ENCODE data around the gene ASTN2.

Gene ASTN2

GRCh38 chr9:116430849-116431248 lies 984.0 kb downstream of the ASTN2 start:
- DNase-seq, result no peak

DNA sequence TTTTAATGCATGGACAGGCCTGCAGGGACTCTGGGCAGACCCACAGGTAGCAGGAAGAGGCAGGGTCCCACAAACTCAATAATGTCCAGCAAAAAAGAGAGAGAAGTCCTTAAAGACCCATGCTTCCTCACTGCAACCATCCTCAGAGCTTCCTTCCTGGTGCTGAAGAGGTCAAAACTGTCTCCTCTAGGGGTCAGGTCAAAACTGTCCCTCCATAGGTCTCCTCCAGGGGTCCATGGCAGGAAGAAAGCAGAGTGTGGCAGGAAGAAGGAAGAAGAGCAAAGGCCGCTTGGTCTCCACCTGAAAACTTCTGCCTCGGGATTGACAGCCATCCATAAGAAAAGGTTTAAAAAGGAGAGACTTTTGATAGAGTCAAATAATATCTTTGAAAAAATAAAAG lies 989.6 kb downstream of the ASTN2 start:
- DNase-seq, result no peak

- DNase-seq, result no peak
These were observed 991.7 kb downstream of the ASTN2 start for GRCh38 chr9:116423149-116423548.

DNA sequence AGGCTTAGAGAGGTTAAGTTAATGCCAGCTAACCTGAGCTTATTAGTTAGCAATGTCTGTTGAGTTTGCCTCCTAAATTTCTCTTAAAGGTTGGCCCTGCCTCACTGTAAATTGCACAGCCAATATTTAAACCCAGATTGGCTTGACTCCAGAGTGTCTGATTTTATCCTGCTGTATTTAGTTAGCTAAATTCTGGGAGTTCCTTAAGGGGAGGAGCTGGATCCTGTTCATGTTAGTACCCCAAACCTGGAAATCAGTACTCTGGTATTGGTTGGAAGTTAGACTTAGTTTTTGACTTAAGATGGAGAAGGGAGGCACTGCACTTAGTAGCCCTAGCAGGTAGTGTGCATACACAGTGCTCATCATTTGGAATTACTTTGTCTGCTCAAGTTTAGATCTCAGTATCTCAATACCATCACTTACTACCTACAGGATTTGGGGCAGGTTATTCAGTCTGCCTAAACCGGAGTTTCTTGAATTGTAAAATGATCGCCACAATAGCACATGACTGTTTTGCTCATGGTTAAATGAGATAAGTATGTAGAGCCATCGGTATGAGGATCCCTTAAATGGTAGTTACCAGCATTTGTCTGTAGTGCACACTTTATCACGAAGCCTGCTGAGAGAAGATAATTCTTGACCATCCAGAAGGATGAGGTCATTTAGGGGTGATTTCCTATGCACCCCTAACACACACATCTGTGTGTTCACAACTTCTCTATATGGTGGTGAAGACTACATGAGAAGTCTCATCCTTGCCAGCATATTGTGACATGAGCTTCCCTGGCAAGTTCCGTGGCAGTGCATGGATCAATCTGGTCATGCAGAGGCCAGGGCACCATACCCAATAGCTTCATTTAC lies 992.5 kb downstream of the ASTN2 start:
- DNase-seq, result no peak

DNA sequence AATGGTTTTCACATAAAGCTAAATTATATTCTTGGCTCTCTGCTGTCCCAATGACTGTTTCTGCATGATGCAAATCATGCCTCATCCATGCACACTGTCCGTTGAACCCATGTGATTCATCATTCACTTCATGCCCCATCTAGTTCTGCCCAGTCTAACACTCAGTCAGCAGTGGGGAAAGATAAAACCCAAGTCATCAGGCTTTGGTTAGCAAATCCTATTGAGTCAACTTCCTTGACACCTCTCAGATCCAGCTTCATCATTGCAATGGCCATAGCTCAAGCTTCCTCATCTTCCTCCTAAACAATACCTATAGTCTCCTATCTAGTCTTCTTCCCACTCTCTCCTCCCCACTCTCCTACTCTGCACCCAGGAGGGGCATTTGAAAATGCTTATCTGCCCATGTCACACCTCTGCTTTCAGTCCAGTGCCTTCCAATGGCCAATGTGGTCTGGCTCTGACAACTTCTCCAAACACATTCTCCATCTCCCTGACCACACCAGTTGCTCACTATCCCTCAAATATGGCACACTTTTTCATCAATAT lies 993.8 kb downstream of the ASTN2 start:
- no peak for DNase-seq

GRCh38 chr9:116419181-116419580 lies 995.7 kb downstream of the ASTN2 start:
- DNase-seq, result no peak

DNA sequence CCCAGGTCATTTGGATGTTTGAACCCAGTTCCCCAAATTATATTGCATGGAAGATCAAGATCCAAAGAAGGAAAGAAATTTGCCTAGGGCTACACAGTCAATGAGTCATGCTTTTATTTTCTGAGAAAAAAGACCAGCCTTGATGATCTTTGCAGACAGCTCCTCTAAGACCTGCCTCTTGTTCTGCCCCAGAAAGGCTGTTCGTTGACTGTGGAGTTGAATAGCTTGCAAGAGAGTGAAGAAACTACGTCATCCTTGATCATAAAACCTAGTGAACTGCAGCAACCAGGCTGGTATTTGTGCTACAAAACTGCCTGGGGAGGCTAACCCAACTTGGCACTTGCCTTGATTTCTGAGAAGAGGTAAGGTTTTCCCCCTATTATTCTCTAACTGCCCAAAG lies 997.4 kb downstream of the ASTN2 start:
- no peak for DNase-seq

DNA sequence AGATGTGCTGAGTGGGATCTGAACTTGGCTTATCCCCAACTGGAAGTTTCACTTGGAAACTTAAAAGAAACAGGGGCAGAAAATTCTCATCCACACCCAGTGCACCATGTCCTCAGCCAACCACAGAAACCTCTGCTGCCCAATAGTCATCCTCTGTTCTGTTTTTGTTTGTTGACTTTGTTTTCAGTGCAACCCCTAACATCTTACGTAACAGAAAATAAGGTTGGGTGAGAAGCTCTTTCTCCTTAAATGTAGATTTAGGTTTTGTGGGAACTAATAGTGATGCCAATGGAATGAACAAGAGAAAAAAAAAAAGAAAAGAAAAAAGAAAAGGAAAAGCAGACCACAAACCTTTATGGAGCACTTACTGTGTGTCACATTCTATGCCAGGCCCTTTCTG lies 998.4 kb downstream of the ASTN2 start:
- DNase-seq, result no peak

GRCh38 chr9:116414374-116414773 lies 1000.5 kb downstream of the ASTN2 start:
- DNase-seq, result no peak

GRCh38 chr9:116411506-116411905 lies 1003.4 kb downstream of the ASTN2 start:
- DNase-seq, result no peak

GRCh38 chr9:116409638-116410037 lies 1005.2 kb downstream of the ASTN2 start:
- DNase-seq, result no peak

DNA sequence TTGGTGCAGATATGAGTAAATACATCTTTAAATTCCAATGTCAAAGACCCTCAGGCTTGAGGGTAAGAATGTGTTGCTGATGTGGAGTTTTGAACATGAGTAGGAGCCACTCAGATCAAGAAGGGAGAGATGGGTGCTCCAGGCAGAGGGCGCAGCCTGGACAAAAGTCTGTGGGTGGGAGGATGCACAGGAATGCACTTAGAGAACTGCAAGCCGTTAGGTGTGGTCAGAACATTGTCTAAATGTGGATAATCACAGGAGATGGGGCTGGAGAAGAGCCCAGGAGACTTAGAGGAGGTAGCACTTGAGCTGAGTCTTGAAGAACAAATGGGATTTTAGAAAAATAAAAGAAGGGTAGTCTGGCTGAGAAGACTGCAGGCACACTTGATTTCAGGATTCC lies 1005.7 kb downstream of the ASTN2 start:
- DNase-seq, result no peak

DNA sequence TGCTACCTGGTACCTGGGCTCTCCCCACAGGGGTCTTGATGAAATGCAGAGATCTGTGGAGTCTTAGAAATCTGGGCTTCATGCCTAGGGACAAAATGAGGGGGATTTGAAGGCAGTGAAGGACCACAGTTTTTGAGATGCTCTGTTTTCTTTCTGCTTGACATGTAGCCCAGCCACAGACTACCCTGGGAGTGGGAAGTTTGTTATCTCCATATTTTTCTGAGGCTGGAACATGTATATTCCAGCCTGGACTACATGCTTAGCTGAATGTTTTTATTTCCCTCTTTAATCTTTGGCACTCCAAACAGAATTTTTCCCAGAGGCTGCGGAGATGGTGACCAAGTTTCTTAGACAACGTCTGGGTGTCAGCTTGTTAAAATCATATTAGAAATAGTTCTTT lies 1008.4 kb downstream of the ASTN2 start:
- no peak for DNase-seq

DNA sequence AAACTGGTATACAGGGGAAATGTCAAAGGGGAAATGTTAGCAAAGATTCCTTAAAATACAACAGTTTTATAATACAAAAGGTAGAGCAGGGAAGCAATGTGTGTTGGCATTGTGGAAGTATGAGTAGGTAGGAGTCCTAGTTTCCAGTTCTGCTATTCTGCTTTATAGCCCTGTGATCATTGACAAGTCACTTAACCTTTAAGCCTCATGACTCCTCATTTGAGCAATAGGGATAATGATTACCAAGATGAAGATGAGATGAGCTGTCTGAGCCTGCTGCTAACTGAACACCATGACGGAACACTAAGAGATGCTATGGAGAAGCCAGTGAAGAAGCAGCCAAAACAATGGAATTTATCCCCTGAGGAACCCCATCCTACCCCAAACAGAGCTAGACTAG lies 1009.5 kb downstream of the ASTN2 start:
- no peak for DNase-seq

DNA sequence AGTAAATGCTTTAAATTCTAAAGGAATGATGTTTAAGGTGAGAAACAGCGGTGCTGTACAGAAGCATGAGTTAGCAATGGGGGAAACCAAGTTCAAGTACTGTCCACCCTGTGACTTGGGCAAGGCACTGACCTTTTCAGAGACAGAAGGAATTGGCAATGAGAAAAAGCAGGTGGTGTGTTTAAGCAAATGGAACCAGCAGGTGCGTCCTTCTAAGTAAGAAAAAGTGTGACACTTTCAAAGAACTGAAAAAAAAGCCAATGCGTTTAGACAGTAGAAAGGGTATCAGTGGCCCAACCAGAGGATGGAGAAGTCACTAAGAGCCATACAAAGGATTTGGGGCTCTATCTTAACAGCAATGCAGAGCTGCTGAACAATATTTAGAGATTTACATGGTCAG lies 1010.6 kb downstream of the ASTN2 start:
- no peak for DNase-seq

- DNase-seq, result no peak
These were observed 1011.7 kb downstream of the ASTN2 start for GRCh38 chr9:116403171-116403570.

- DNase-seq, result no peak
These were observed 1019.2 kb downstream of the ASTN2 start for GRCh38 chr9:116395699-116396037.

DNA sequence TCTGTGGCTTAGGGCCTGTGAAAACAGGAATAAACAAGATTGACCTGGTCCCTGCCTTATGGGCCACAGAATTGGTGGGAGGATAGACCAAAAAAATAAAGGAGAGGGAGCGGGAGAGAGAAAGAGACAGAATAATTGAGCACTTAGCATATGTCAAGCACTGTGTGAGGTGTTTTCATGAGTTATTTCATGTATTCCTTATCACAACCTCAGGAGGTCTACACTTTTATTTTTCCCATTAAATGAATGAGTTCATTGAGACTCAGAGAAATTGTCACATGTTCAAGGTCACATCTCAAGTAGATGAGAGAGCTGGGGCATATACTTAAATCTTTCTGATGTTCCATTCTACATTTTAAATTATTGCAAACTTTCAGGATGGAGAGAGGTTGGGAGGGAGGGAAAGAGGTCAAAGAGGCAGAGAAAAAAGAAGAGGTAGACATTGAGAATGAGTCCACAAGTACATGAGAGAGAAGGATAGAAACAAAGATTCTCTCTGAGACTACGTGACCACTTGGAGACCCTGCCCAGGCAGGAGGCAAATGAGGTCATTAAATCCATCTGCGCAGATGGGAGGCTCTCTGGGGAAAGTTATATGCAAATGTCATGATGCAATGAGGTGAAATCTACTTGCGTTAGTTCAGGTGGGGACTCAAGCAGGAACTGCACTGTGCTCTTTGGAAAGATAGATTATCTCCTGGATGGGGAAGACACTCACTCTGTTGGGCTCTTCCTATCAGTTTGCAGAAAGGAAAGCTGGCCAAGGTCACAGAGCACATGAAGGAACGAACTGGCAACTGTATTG lies 1019.8 kb downstream of the ASTN2 start:
- no peak for DNase-seq

DNA sequence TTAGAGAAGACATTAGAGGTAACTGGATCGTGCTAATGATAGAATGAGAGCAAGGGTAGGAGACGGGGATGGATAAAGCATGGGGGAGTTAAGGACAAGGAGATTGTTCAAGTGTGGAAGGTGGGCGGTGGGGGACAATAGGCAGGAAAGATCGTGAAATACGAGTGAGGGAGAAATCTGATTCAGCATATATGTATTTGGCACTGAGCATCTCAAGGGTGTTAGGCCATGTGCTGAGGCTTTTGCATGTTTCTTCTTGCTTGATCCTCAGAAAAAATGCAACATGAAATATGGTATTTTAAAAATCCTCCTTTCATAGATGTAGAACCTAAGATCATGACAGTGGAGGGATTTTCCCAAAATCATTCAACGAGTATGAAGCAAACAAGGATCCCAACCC lies 1020.8 kb downstream of the ASTN2 start:
- no peak for DNase-seq

- no peak for DNase-seq
These were observed 1021.7 kb downstream of the ASTN2 start for GRCh38 chr9:116393198-116393597.

DNA sequence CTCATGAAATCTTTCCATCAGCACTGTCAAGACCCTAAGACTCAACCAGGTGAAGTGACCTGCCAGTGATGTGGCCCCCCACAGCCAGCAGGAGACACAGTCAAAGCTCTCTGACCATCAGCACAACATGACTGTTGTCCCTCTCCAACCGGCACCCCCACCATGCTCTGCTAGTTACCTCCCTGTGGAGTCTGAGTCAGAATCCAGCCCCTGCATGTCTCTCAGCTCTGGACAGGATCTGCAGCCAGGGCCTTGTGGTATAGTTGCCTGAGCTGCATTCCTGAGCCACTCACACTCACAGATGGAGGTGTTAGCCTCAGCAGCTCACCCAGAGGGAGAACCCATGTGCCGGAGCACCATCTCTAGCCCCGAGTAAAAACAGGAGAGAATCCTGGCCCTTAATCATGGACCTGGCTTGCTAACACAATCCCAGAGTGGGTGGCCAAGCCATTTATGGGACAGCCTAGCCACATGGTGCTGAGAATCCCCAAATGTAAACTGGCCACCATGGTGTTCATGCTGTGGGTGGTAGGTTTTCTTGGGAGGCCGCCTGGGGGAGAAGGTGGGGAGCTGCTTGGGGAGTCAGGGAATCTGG lies 1023.5 kb downstream of the ASTN2 start:
- no peak for DNase-seq

- no peak for DNase-seq
These were observed 1024.3 kb downstream of the ASTN2 start for GRCh38 chr9:116390303-116391228.

All from NCI-H1092 (cell line).